Smooth muscle cell (in vitro differentiated cells): ENCODE results near the gene PNMA6E. TPM values are rescaled to one million over a fixed set of nuclear protein-coding genes. Genes with fewer than 3 reads are reported as not detected.

ENCODE experiments used
- DNase-seq: peaks from one replicate; lab custom pipeline; 2025; ENCODE audit not compliant: unreplicated experiment; lab: John Stamatoyannopoulos, UW
- H2AFZ ChIP-seq: fragments of 200-600 bp; sonication (generic); 2 replicates; pipeline ENCODE4 v1.6.0; 2016; ENCODE audit warnings: antibody characterized with exemption, low read depth, mild to moderate bottlenecking
- H3F3A ChIP-seq: fragments of 200-600 bp; sonication (generic); 2 replicates; pipeline ENCODE4 v1.6.0; 2017; ENCODE audit warnings: antibody characterized with exemption, low read depth
- H3K27ac ChIP-seq: fragments of 200-600 bp; sonication (generic); 2 replicates; pipeline ENCODE4 v1.5.1; 2016; ENCODE audit warnings: low read depth, mild to moderate bottlenecking
- H3K27me3 ChIP-seq: fragments of 200-600 bp; sonication (generic); 2 replicates; pipeline ENCODE4 v1.6.1; 2016; ENCODE audit warnings: low read depth, mild to moderate bottlenecking
- H3K36me3 ChIP-seq: fragments of 200-600 bp; sonication (generic); 2 replicates; pipeline ENCODE4 v1.5.1; 2016; ENCODE audit warnings: low read depth
- H3K4me1 ChIP-seq: fragments of 200-600 bp; sonication (generic); 2 replicates; pipeline ENCODE4 v1.5.1; 2016; ENCODE audit warnings: low read depth
- H3K4me2 ChIP-seq: fragments of 200-600 bp; sonication (generic); 2 replicates; pipeline ENCODE4 v1.6.0; 2016; ENCODE audit warnings: mild to moderate bottlenecking
- H3K4me3 ChIP-seq: fragments of 200-600 bp; sonication (generic); 2 replicates; pipeline ENCODE4 v1.5.1; 2016; ENCODE audit warnings: mild to moderate bottlenecking
- H3K79me2 ChIP-seq: fragments of 200-600 bp; sonication (generic); 2 replicates; pipeline ENCODE4 v1.6.0; 2016; ENCODE audit warnings: low read depth, mild to moderate bottlenecking
- H3K9ac ChIP-seq: fragments of 200-600 bp; sonication (generic); 2 replicates; pipeline ENCODE4 v1.6.0; 2016; ENCODE audit warnings: low read depth
- H3K9me3 ChIP-seq: fragments of 200-600 bp; sonication (generic); replicated peaks from 2 replicates; pipeline ENCODE4 v1.5.1; 2016; ENCODE audit warnings: low read depth
- H4K20me1 ChIP-seq: fragments of 200-600 bp; sonication (generic); 2 replicates; pipeline ENCODE4 v1.6.0; 2016; ENCODE audit warnings: low read depth
- WGBS: methylation state at CpG from one replicate; pipeline ENCODE4 v1.1.7; 2016; ENCODE audit warnings: low lambda C conversion rate; 5-methylcytosine and 5-hydroxymethylcytosine counted together
- polyA plus RNA-seq: library from polyadenylated mRNA; unstranded; fragments of >200 nt; fragmentation: Nextera tagmentation; extraction: Ambion mirVana; gene quantifications from 2 replicates; pipeline ENCODE4 v1.2.1, GENCODE V29; 2016
- total RNA-seq: library from RNA; depleted of rRNA; stranded (reverse); fragments of >200 nt; gene quantifications from 2 replicates; pipeline ENCODE4 v1.2.3, GENCODE V29; 2014
- TF ChIP-seq, protein P1 (sequence below): fragments of 200-600 bp; sonication (generic); IDR thresholded peaks from 2 replicates; pipeline ENCODE4 v1.5.1; 2017; ENCODE audit warnings: borderline replicate concordance, mild to moderate bottlenecking, antibody characterized with exemption; ENCODE audit not compliant: insufficient read depth, poor library complexity, severe bottlenecking

PNMA6E gene
- total and polyA plus RNA-seq, 2 experiments from 2014 or later: not detected

DNA sequence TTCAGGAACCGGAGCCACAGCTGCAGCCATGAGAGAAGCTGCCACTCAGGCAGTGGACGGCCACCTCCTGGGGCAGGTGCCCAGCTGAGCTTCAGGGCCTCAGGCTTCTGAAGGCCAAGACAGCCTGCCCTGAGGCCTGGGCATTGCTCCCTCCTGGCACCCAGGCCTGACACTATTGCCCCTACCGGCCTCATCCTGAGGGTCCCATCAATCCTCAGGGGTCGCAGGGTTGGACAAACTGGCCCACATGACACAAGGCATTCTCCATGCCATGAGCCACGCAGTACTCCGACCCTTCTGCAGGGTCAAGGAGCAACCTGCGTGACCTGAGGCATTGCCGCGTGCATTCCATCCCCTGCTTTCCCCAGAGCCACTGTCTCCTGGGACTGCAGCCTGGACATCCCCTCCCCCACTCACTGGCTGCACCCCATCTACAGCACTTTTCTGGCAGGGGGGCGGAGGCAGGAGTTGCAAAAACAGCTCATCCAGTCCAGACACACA lies 7.1 kb upstream of the PNMA6E start:
- no peak overlapping the region for H3K9ac ChIP-seq
- H4K20me1 ChIP-seq: no peaks in the 10 kb centered on the region
- no peak overlapping the region for H3K4me3 ChIP-seq
- H3K4me1 ChIP-seq: no peaks in the 10 kb centered on the region
- no peak overlapping the region for H3K4me2 ChIP-seq
- TF ChIP-seq, protein P1, sequence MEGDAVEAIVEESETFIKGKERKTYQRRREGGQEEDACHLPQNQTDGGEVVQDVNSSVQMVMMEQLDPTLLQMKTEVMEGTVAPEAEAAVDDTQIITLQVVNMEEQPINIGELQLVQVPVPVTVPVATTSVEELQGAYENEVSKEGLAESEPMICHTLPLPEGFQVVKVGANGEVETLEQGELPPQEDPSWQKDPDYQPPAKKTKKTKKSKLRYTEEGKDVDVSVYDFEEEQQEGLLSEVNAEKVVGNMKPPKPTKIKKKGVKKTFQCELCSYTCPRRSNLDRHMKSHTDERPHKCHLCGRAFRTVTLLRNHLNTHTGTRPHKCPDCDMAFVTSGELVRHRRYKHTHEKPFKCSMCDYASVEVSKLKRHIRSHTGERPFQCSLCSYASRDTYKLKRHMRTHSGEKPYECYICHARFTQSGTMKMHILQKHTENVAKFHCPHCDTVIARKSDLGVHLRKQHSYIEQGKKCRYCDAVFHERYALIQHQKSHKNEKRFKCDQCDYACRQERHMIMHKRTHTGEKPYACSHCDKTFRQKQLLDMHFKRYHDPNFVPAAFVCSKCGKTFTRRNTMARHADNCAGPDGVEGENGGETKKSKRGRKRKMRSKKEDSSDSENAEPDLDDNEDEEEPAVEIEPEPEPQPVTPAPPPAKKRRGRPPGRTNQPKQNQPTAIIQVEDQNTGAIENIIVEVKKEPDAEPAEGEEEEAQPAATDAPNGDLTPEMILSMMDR: no peak
- WGBS: 82% methylated on average over 10 of the region's 10 CpGs
- H3K9me3 ChIP-seq: no peaks in the 10 kb centered on the region
- H2AFZ ChIP-seq: no peak overlapping the region
- H3K36me3 ChIP-seq: no peaks in the 10 kb centered on the region
- H3F3A ChIP-seq: no peaks in the 10 kb centered on the region
- no peak overlapping the region for H3K27ac ChIP-seq
- no peak for DNase-seq
- H3K79me2 ChIP-seq: no peaks in the 10 kb centered on the region
- H3K27me3 ChIP-seq: no peaks in the 10 kb centered on the region

DNA sequence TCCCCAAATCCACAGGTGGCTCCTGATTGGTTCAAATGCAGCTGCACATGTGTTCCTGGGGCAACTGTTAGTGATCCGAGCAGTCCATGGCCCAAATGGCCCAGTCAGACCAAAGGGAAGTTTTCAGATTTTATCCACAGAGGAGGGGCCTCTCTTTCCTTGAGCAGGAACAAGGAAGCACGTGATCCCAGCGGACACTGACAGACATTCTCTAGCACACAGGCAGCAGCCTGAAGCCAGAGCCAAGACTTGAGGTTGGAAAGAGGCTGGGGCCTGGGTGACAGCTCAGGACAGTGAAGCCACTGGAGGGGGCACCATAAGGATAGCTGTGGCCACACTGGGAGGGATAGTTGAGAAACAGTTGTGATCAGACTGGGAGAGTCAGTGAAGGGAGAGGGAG lies 6.6 kb upstream of the PNMA6E start:
- H3K9ac ChIP-seq: no peak overlapping the region
- no peak overlapping the region for H3K4me3 ChIP-seq
- H3K4me1 ChIP-seq: no peaks in the 10 kb centered on the region
- H3K27ac ChIP-seq: no peak overlapping the region
- H3K36me3 ChIP-seq: no peaks in the 10 kb centered on the region
- TF ChIP-seq, protein P1: no peak
- no peaks in the 10 kb centered on the region for H3F3A ChIP-seq
- no peaks in the 10 kb centered on the region for H3K27me3 ChIP-seq
- no peak overlapping the region for H3K4me2 ChIP-seq
- no peaks in the 10 kb centered on the region for H4K20me1 ChIP-seq
- H3K9me3 ChIP-seq: no peaks in the 10 kb centered on the region
- 66% methylated on average over 3 of the region's 3 CpGs for WGBS
- DNase-seq: no peak
- no peak overlapping the region for H2AFZ ChIP-seq
- H3K79me2 ChIP-seq: no peaks in the 10 kb centered on the region

DNA sequence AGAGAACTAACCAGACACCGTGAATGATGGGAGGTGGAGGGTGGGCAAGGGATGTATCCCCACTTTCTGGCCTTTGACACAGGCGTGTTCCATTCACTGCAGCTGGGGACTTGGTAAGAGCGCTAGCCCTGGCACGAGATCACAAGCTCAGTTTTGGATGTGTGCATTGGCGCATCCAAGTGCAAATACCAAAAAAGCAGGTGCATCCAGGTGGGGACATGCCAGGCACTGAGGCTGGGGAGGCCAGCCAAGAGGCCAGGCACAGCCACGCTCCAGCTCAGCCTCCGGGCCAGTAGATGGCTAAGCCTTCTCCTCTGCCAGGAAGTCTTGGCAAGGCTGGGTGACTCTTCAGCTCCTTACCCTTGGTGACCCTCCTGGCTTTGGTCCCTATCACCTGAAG lies 5.8 kb upstream of the PNMA6E start:
- Histone ChIP-seq H3K36me3 (no peaks in the 10 kb centered on the region), H3K27ac (no peak overlapping the region), H3K9me3 (no peaks in the 10 kb centered on the region), H3K4me1 (no peaks in the 10 kb centered on the region), H3K4me3 (no peak overlapping the region), H3K9ac (no peak overlapping the region), H4K20me1 (no peaks in the 10 kb centered on the region), H3K27me3 (no peaks in the 10 kb centered on the region), H3K4me2 (no peak overlapping the region), H3F3A (no peaks in the 10 kb centered on the region), H2AFZ (no peak overlapping the region), H3K79me2 (no peaks in the 10 kb centered on the region)
- no peak for DNase-seq
- 86% methylated on average over 6 of the region's 7 CpGs for WGBS
- TF ChIP-seq, protein P1: no peak

DNA sequence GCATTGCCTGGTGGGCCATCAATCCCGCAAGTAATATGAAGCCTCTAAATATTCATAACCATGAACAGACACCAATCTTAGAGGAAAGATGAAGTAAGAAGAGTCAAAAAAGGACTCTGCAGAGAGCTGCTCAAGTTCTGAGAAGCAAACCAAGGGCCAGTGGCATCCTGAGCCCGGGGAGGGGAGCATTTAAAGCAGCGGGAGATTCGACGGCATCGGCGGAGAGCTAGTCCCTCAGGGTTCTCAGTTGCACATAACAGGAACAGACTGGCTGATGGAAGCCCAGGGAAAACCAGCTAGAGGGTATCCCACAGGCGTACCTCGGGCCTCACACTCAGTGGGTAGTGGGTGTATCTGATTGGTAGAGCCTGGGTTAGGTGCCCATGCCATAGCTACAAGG lies 4.9 kb upstream of the PNMA6E start:
- H3K4me1 ChIP-seq: no peaks in the 10 kb centered on the region
- WGBS: 92% methylated on average over 9 of the region's 9 CpGs
- H3K9ac ChIP-seq: no peak overlapping the region
- no peak overlapping the region for H3K4me2 ChIP-seq
- TF ChIP-seq, protein P1: no peak
- H3K4me3 ChIP-seq: no peak overlapping the region
- no peak for DNase-seq
- no peaks in the 10 kb centered on the region for H3K27me3 ChIP-seq
- no peaks in the 10 kb centered on the region for H3F3A ChIP-seq
- no peak overlapping the region for H2AFZ ChIP-seq
- H3K79me2 ChIP-seq: no peaks in the 10 kb centered on the region
- H3K27ac ChIP-seq: no peak overlapping the region
- no peaks in the 10 kb centered on the region for H3K9me3 ChIP-seq
- no peaks in the 10 kb centered on the region for H4K20me1 ChIP-seq
- H3K36me3 ChIP-seq: no peaks in the 10 kb centered on the region
